OCI-LY7 (cell line): ENCODE data around the gene ACOT11.
A peak's percentile ranks its signal among the peaks of the same experiment; 100 is the strongest.

Experiments
- EZH2phosphoT487 ChIP-seq: fragments of 200-600 bp; sonication (generic); IDR thresholded peaks from 2 replicates; pipeline ENCODE4 v1.6.1; 2018; ENCODE audit warnings: low read depth, borderline replicate concordance, mild to moderate bottlenecking, mixed run types, antibody characterized with exemption, low read length, moderate library complexity, mixed read lengths
- TF ChIP-seq, protein P1 (sequence below): fragments of 200-600 bp; sonication (generic); conservative IDR thresholded peaks from 2 replicates; pipeline ENCODE4 v1.5.1; 2014; ENCODE audit warnings: mild to moderate bottlenecking, antibody characterized with exemption, low read length, moderate library complexity, mixed read lengths

DNA sequence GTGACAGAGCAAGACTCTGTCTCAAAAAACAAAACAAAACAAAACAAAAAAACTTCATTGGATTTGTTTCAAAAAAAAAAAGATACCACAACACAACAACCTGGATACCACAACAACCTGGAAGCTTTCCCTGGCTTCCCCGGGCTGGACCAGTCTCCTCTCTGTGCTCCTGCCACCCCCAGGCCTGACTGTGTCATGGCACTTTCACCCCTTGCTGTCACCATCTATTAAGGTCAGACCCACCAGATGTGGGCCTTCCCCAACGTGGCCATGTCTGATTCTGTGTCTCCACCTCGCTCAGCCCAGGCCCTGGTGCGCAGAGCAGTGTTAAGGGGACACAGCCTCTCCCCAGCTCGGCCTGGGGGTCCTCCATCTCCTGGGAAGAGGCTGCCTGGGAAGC, 28.3 kb upstream of the ACOT11 start:
- TF ChIP-seq, protein P1, sequence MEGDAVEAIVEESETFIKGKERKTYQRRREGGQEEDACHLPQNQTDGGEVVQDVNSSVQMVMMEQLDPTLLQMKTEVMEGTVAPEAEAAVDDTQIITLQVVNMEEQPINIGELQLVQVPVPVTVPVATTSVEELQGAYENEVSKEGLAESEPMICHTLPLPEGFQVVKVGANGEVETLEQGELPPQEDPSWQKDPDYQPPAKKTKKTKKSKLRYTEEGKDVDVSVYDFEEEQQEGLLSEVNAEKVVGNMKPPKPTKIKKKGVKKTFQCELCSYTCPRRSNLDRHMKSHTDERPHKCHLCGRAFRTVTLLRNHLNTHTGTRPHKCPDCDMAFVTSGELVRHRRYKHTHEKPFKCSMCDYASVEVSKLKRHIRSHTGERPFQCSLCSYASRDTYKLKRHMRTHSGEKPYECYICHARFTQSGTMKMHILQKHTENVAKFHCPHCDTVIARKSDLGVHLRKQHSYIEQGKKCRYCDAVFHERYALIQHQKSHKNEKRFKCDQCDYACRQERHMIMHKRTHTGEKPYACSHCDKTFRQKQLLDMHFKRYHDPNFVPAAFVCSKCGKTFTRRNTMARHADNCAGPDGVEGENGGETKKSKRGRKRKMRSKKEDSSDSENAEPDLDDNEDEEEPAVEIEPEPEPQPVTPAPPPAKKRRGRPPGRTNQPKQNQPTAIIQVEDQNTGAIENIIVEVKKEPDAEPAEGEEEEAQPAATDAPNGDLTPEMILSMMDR = peak; percentile 57
- TF ChIP-seq EZH2phosphoT487 = no peak
